HG02759 (cell line): Measurements from ENCODE around the gene ATP6V0A4.
"Not testable (repeated sequence)": the region's sequence is repeated elsewhere in the genome, so short reads cannot be mapped to it uniquely, and the experiment has no call there.

ENCODE experiments used
- ATAC-seq: cut with Tn5 transposase; IDR thresholded peaks from one replicate; pipeline ENCODE4 v1.9.1; 2021; ENCODE audit warnings: mild to moderate bottlenecking, moderate library complexity; ENCODE audit not compliant: unreplicated experiment

ATP6V0A4 gene

GRCh38 chr7:138797715-138798320, at the start of gene ATP6V0A4, which contains the start of gene TMEM213:
ATP6V0A4 (minus strand) TSS chr7:138798196; CDS start chr7:138771247, 26,949 bp downstream.
TMEM213 (plus strand) TSS chr7:138797994; CDS start chr7:138798105, 111 bp downstream.
- no peak for ATAC-seq

- no peak for ATAC-seq
These were observed 47.7 kb upstream of the ATP6V0A4 start for GRCh38 chr7:138845711-138846110.

DNA sequence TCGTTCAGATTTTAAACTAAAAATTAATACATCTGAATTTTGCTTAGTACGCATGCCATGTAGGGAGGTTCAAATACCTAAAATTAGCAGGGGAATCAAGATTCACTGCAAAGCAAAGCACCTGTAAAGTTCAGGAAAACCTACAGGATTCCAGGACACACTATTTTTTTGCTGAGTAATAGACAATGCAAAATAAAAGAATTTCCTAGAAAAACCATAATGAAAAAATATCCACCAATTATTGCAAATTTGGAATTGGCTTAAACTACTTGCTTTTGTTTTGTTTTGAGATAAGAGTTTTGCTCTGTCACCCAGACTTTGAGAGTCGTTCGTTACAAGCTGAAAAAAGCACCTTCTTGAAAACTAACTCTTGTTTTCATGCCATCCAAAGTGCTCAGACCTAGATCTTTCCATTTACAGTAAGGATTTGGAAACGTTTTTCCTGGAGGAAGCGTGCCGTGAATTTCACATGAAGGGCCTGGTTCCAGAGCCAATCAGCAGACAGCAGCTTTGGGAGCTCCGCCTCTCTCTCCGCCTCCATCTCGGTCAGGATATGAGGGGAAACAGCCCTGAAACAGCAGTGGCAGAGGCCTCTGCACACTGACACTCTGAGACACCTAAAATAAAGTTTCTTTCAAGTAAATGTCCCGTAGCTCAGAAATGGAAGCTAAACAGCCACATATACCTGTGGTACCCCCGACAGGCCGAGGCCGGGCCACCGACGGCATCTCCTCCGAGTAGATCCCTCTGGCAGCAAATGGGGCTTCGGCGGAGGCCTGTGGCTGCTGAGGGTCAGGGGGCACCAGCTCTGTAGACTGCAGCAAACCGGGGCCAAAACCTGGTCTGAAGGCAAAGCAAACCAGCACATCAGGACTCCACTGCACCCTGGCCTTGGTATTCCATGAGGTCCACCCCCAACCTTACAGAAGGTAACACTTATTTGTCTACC, 45.9 kb upstream of the ATP6V0A4 start:
- no peak for ATAC-seq

DNA sequence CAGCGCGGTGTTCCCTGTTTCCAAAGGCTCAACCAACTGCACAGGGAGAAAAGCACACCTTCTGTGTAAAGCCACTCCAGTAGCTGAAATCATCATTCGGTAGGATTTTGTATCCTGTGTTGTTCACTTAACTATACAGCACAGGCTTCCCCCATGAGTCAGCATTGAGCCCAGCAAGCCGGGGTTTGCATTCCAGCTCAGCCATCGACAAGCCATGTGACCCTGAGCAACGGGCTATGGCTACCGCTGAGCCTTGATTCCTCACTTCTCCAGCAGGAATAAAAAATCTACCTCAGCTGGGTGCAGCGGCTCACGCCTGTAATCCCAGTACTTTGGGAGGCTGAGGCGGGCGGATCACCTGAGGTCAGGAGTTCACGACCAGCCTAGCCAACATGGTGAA, 44.1 kb upstream of the ATP6V0A4 start:
- ATAC-seq = no peak

DNA sequence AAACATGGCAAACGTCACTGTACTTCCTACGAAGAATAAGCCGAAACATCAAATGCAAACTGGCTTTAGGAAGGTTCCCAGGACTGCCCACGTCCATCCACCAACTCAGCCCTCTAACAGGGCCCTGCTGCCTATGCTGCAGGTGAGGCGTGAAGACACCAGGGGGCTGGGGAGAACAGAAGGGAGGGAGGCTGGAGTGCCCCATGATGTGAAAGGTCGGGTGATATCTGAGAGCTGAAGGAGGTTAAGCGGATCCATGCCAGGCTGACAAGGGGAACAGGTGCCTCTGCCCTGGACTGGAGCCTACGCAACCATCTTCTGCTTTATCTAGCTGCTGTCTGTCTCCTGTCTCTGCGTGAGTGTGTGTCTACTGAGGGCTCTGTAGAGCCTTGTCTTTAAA, 40.2 kb upstream of the ATP6V0A4 start:
- no peak for ATAC-seq

GRCh38 chr7:138837627-138838026, 39.6 kb upstream of the ATP6V0A4 start:
- no peak for ATAC-seq

DNA sequence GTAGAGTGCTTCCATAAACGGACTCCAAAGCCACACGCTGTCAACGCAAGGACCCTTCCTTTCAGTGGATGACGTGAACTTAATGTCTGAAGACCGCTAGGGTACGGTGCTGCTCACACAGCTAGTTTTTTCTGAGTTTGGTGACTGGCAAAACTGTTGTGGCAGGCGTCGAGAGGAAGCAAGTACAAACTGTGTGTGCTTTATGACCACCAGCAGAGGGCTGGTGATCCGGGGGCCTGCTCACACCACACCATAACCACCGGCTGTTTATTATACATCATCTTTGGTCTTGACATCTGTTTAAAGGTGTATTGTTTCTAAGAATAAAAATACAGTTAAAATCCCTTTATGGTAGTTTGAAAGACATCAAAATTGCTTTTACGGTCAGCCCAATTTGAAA, 37.1 kb upstream of the ATP6V0A4 start:
- ATAC-seq = no peak

DNA sequence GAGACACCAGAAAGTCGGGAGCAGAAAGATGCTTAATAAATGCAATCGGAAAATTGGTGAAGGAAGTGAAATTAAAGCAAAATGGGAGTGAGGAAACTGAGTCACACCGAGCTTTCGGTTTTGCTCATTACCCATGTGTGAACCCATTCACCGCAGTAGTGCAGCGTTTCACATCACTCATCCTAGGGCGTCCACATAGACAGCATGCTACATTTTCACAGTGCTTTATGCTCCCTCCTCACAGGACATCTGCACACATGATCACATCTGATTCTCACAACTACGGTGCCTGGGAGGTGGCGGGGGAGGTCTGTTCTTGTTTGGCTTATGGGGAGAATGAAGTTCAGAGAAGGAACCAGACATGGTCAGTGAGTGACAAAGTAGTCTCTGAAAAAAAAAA, 36.6 kb upstream of the ATP6V0A4 start:
- ATAC-seq = no peak

DNA sequence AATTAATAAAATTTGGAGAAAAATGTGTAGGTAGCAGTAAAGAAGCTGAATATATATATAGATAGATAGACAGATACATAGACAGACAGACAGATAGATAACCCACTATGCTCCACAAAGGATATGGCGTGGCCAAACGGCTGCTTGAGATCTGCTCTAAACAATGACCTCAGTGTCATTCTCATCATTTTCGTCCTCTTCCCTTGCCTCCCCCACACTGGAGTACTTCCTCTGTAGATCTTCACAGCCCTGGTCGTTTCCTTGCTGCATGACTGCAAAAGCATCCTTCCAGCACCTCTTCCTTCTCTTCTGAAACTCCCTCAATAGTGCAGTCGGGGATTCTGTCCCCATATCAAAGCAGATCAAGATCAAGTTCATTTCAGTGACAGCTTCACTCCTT, 35.6 kb upstream of the ATP6V0A4 start:
- ATAC-seq = no peak

- ATAC-seq = no peak
These were observed 35.0 kb upstream of the ATP6V0A4 start for GRCh38 chr7:138832966-138833365.

DNA sequence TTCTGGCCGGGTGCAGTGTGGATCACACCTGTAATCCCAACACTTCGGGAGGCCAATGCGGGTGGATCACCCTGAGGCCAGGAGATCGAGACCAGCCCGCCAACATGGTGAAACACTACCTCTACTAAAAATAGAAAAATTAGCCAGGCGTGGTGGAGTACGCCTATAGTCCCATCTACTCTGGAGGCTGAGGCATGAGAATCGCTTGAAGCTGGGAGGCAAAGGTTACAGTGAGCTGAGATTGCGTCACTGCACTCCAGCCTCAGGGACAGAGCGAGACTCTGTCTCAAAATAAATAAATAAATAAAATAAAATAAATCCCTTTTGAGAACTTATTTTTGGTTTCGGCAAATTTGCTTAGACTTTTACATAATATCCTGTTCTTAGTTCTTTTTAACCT, 31.3 kb upstream of the ATP6V0A4 start:
- no peak for ATAC-seq

- no peak for ATAC-seq
These were observed 30.3 kb upstream of the ATP6V0A4 start for GRCh38 chr7:138828302-138828701.

DNA sequence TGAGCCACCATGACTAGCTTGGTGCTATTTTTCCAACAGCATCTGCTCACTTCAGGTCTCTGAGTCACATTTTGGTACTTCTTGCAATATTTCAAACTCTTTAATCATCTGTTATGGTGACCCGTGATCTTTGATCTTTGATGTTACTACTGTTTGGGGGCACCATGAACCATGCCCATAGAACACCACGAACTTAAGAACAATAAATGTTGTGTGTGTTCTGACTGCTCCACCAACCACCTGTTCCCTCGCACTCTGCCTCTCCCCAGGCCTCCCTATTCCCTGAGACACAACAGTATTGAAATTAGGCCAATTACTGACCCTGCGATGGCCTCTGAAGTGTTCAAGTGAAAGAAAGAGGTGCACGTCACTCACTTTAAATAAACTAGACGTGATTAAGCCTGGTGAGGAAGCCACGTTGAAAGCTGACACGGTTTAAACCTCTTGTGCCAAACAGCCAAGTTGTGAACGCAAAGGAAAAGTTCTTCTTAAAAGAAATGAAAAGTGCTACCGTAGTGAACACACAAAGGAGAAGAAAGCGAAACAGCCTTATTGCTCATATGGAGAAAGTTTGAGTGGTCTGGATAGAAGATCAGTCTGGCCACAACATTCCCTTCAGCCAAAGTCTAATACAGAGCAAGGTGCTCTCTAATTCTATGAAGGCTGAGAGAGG, 27.2 kb upstream of the ATP6V0A4 start:
- ATAC-seq = no peak

DNA sequence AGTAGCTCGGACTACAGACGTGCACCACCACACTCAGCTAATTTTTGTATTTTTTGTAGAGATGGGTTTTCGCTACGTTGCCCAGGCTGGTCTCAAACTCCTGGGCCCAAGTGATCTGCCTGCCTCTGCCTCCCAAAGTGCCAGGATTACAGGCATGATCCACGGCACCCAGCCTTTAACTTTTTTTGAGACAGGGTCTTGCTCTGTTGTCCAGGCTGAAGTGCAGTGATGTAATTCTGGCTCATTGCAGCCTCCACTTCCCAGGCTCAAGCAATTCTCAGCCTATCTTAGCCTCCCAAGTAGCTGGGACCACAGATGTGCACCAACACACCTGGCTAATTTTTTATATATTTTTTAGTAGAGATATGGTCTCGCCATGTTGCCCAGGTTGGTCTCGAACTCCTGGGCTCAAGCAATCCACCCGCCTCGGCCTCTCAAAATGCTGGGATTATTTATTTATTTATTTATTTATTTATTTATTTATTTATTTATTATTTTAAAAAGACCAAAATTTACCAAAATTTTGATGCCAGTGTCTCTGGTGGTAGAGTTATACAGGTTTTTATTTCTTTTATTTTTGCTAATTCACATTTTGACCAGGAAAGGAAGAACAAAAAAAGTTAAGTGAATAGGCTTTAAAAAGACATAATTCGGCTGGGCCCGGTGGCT, 25.0 kb upstream of the ATP6V0A4 start:
- ATAC-seq = no peak

DNA sequence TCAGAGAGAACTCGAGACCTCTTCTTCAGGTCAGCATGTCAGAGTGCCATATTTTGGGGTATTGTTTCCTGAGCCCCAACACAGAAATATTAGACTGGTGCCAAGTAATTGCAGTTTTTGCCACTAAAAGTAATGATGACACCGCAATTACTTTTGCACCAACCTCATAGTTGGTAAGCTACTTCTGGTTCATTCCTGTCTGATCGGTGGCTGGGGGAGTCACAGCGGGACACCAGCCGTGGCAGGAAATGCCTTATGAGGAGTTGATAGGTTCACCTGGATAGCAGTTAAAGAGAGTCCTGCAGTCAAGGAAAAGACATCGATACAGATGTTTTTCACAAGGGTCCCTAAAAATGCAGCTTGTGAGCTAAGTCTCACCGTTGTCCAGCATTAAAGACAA, 23.9 kb upstream of the ATP6V0A4 start:
- no peak for ATAC-seq

- ATAC-seq = no peak
These were observed 21.6 kb upstream of the ATP6V0A4 start for GRCh38 chr7:138819625-138820024.

- ATAC-seq = no peak
These were observed 18.7 kb upstream of the ATP6V0A4 start for GRCh38 chr7:138816650-138817049.

GRCh38 chr7:138814816-138815332, 16.9 kb upstream of the ATP6V0A4 start:
- ATAC-seq = no peak

- no peak for ATAC-seq
These were observed 15.9 kb upstream of the ATP6V0A4 start for GRCh38 chr7:138813945-138814344.

GRCh38 chr7:138811327-138811726, 13.3 kb upstream of the ATP6V0A4 start:
- ATAC-seq = not testable (repeated sequence)

DNA sequence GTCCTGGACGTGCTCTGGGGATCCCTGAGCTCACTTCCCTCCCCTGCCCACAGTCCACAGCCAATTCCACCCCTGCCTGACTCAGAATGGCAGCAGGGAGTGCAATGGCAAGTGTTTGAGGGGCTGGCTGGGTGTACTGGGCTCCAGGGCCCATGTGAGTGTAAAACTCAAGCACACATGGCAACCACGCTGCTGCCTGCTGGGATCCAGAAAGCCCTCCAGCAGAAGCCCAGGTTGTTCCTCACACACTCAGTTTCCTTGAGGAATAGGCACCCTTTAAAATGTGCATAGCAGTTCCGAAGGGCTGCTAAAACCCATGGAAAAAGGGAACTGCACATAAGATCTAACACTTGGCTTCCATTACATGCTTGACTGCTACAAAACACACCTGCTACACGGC, 11.3 kb upstream of the ATP6V0A4 start:
- no peak for ATAC-seq
